Lower leg skin (tissue), 3 donors: ENCODE results near the gene TPO.

Experiments
- POLR2A ChIP-seq, 2 donors: fragments of 450-650 bp; IDR thresholded peaks; one replicate each; pipeline ENCODE4 v1.6.1; 2016 to 2017; ENCODE audit warnings: antibody characterized with exemption in 2 of 2, mild to moderate bottlenecking in 1 of 2, moderate library complexity in 1 of 2
- TF ChIP-seq, protein P1 (sequence below), 3 donors: fragments of 450-650 bp; IDR thresholded peaks; one replicate each; pipeline ENCODE4 v1.5.1; 2016; ENCODE audit warnings: antibody characterized with exemption in 3 of 3, mild to moderate bottlenecking in 3 of 3, moderate library complexity in 2 of 3

GRCh38 chr2:1511455-1511854 lies 98.2 kb downstream of the TPO start:
- TF ChIP-seq, protein P1, sequence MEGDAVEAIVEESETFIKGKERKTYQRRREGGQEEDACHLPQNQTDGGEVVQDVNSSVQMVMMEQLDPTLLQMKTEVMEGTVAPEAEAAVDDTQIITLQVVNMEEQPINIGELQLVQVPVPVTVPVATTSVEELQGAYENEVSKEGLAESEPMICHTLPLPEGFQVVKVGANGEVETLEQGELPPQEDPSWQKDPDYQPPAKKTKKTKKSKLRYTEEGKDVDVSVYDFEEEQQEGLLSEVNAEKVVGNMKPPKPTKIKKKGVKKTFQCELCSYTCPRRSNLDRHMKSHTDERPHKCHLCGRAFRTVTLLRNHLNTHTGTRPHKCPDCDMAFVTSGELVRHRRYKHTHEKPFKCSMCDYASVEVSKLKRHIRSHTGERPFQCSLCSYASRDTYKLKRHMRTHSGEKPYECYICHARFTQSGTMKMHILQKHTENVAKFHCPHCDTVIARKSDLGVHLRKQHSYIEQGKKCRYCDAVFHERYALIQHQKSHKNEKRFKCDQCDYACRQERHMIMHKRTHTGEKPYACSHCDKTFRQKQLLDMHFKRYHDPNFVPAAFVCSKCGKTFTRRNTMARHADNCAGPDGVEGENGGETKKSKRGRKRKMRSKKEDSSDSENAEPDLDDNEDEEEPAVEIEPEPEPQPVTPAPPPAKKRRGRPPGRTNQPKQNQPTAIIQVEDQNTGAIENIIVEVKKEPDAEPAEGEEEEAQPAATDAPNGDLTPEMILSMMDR (IDR thresholded peaks at IDR 0.05): no peak
- TF ChIP-seq POLR2A (IDR thresholded peaks at IDR 0.05): no peak
